Nephron (organoid): ENCODE data around the gene PLIN3.

Experiments used
- H3K27ac Mint-ChIP-seq, 3 experiments: 2 replicates each; pipeline ENCODE4 v1.8.0; 2020; ENCODE audit warnings: mixed read lengths in 3 of 3, mild to moderate bottlenecking in 2 of 3, moderate library complexity in 1 of 3
- H3K27me3 Mint-ChIP-seq: 2 replicates; pipeline ENCODE4 v1.8.0; 2021; ENCODE audit warnings: low read depth, mild to moderate bottlenecking, moderate library complexity, mixed read lengths
- H3K36me3 Mint-ChIP-seq: 2 replicates; pipeline ENCODE4 v1.8.0; 2020; ENCODE audit warnings: low read depth, mixed read lengths
- H3K4me1 Mint-ChIP-seq: 2 replicates; pipeline ENCODE4 v1.8.0; 2020; ENCODE audit warnings: mixed read lengths
- H3K4me3 Mint-ChIP-seq, 3 experiments: 2 replicates each; pipeline ENCODE4 v1.8.0; 2020; ENCODE audit warnings: mild to moderate bottlenecking in 3 of 3, mixed read lengths in 3 of 3, moderate library complexity in 2 of 3
- H3K9me3 Mint-ChIP-seq: 2 replicates; pipeline ENCODE4 v1.8.0; 2020; ENCODE audit warnings: mixed read lengths
- CTCF ChIP-seq, 3 experiments: fragments of 200-600 bp; sonication (generic); IDR thresholded peaks; one replicate each; pipeline ENCODE4 v1.5.0; 2021; ENCODE audit warnings: antibody characterized with exemption in 3 of 3; ENCODE audit not compliant: unreplicated experiment in 3 of 3

PLIN3 gene

GRCh38 chr19:4911786-4912672, 44.6 kb upstream of the PLIN3 start:
- H3K4me3 Mint-ChIP-seq: peak overlapping the region; percentile 86 to 95 (median 88)
- H3K9me3 Mint-ChIP-seq: no peaks in the 10 kb centered on the region
- H3K36me3 Mint-ChIP-seq: peaks cover 26% of the 10 kb centered on the region
- H3K27me3 Mint-ChIP-seq: peaks cover 4% of the 10 kb centered on the region
- H3K4me1 Mint-ChIP-seq: peaks cover 50% of the 10 kb centered on the region
- peak; percentile 57 to 69 (median 62) for TF ChIP-seq CTCF (IDR thresholded peaks at IDR 0.05; ENCODE audit: unreplicated experiment in 3 of 3)
- peak overlapping the region; percentile 80 to 93 (median 81) for H3K27ac Mint-ChIP-seq

- H3K36me3 Mint-ChIP-seq: peaks cover 23% of the 10 kb centered on the region
- H3K9me3 Mint-ChIP-seq: no peaks in the 10 kb centered on the region
- H3K4me3 Mint-ChIP-seq: peak overlapping the region; percentile 86 to 95 (median 88)
- peaks cover 45% of the 10 kb centered on the region for H3K4me1 Mint-ChIP-seq
- H3K27ac Mint-ChIP-seq: peak overlapping the region; percentile 80 to 93 (median 81)
- peaks cover 4% of the 10 kb centered on the region for H3K27me3 Mint-ChIP-seq
- no peak for TF ChIP-seq CTCF (IDR thresholded peaks at IDR 0.05; ENCODE audit: unreplicated experiment in 3 of 3)
Measured at GRCh38 chr19:4911314-4911713, 43.8 kb upstream of the PLIN3 start.

- peak overlapping the region in 1 of 3 experiments; percentile 81 for H3K27ac Mint-ChIP-seq
- H3K36me3 Mint-ChIP-seq: peaks cover 19% of the 10 kb centered on the region
- H3K9me3 Mint-ChIP-seq: no peaks in the 10 kb centered on the region
- peaks cover 45% of the 10 kb centered on the region for H3K4me1 Mint-ChIP-seq
- peak overlapping the region; percentile 86 to 95 (median 88) for H3K4me3 Mint-ChIP-seq
- peaks cover 4% of the 10 kb centered on the region for H3K27me3 Mint-ChIP-seq
- no peak for TF ChIP-seq CTCF (IDR thresholded peaks at IDR 0.05; ENCODE audit: unreplicated experiment in 3 of 3)
Measured at GRCh38 chr19:4910594-4911281, 43.3 kb upstream of the PLIN3 start.

GRCh38 chr19:4909897-4910593, 42.6 kb upstream of the PLIN3 start:
- peaks cover 16% of the 10 kb centered on the region for H3K36me3 Mint-ChIP-seq
- H3K9me3 Mint-ChIP-seq: no peaks in the 10 kb centered on the region

More at GRCh38 chr19:4909897-4910593, 42.6 kb upstream of the PLIN3 start:
- Mint-ChIP-seq H3K4me3 (peak overlapping the region; percentile 86 to 95 (median 88)), H3K27ac (no peak overlapping the region), H3K27me3 (peaks cover 4% of the 10 kb centered on the region), H3K4me1 (peaks cover 45% of the 10 kb centered on the region)
- no peak for TF ChIP-seq CTCF (IDR thresholded peaks at IDR 0.05; ENCODE audit: unreplicated experiment in 3 of 3)
